D721Med (cell line): ENCODE results near the gene CHST11.

Source experiments
- DNase-seq: peaks from one replicate; pipeline ENCODE4 v3.0.0; 2011; ENCODE audit warnings: low spot score; ENCODE audit not compliant: insufficient read length
- FAIRE-seq: peaks from 2 replicates; lab custom pipeline; 2011; peaks lifted over from hg19 to GRCh38; lab: Jason Lieb, UNC
- CTCF ChIP-seq: IDR thresholded peaks from 2 replicates; pipeline ENCODE4 v1.5.1; 2012; ENCODE audit warnings: mild to moderate bottlenecking, control low read depth; ENCODE audit not compliant: insufficient read depth; ENCODE audit errors: missing control alignments

Gene CHST11

GRCh38 chr12:104687823-104688573, 231.2 kb downstream of the CHST11 start:
- DNase-seq (no peak), FAIRE-seq (no peak)
- TF ChIP-seq CTCF: no peak

GRCh38 chr12:104689635-104690034, 232.9 kb downstream of the CHST11 start:
- no peak for TF ChIP-seq CTCF
- DNase-seq (no peak), FAIRE-seq (no peak)

- DNase-seq (no peak), FAIRE-seq (no peak)
- no peak for TF ChIP-seq CTCF
Observed at GRCh38 chr12:104691721-104692556, 235.2 kb downstream of the CHST11 start.

- no peak for TF ChIP-seq CTCF
- no peak for DNase-seq
- no peak for FAIRE-seq
Observed at GRCh38 chr12:104692557-104693218, 235.9 kb downstream of the CHST11 start.

- no peak for TF ChIP-seq CTCF
- DNase-seq: no peak
- FAIRE-seq: no peak
Observed at GRCh38 chr12:104693493-104693892, 236.7 kb downstream of the CHST11 start.

- FAIRE-seq (no peak), DNase-seq (no peak)
- no peak for TF ChIP-seq CTCF
Observed at GRCh38 chr12:104694161-104694560, 237.4 kb downstream of the CHST11 start.
